Measurements from ENCODE around the gene PEX14.
A peak's percentile ranks its signal among the peaks of the same experiment; 100 is the strongest.
"Not testable (repeated sequence)": the region's sequence is repeated elsewhere in the genome, so short reads cannot be mapped to it uniquely, and the experiment has no call there.

Gene PEX14, protein sequence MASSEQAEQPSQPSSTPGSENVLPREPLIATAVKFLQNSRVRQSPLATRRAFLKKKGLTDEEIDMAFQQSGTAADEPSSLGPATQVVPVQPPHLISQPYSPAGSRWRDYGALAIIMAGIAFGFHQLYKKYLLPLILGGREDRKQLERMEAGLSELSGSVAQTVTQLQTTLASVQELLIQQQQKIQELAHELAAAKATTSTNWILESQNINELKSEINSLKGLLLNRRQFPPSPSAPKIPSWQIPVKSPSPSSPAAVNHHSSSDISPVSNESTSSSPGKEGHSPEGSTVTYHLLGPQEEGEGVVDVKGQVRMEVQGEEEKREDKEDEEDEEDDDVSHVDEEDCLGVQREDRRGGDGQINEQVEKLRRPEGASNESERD

DNA sequence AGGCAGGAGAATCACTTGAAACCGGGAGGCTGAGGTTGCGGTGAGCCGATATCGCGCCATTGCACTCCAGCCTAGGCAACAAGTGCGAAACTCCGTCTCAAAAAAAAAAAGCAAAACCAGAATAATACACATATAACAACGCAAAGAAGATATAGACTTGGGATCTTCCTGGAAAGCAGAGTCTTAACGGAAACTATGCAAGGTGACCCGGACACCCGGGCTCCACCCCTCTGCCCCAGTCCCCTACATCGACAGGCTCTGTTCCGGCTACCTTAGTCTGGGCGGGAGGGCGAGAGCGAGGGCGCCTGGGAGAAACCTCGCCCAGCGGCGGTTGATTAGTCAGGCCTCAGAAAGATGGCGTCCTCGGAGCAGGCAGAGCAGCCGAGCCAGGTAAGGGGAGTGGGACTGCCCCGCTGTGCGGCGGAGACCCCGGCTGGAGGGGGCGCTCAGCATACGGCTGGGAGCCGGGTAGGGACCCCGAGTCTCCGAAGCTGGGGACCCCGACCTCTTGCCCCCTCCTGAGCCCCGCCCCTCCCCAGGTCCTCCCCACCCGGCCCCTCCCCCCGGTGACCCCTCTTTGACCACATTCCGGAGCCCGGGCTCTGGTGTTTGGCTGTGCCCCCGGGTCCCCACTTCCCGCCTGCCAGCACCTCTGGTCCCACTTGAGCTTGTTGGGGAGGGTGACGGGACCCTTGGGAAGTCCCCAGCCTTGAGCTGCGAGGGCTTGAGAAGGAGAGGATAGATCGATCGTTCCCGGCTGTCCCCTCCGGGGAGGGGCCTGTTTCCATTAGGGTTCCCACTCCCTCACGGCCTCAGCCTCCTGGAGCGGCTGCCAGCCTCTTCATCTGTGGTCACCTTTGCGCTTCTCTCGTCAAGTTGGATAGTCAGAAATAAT, at the start of gene PEX14:
Gene PEX14 (plus strand): TSS at position 338 of the 895 bp plus-strand sequence. CDS start 17 bp downstream, at position 355.
- DNase-seq, result peak; percentile 62 to 93

DNA sequence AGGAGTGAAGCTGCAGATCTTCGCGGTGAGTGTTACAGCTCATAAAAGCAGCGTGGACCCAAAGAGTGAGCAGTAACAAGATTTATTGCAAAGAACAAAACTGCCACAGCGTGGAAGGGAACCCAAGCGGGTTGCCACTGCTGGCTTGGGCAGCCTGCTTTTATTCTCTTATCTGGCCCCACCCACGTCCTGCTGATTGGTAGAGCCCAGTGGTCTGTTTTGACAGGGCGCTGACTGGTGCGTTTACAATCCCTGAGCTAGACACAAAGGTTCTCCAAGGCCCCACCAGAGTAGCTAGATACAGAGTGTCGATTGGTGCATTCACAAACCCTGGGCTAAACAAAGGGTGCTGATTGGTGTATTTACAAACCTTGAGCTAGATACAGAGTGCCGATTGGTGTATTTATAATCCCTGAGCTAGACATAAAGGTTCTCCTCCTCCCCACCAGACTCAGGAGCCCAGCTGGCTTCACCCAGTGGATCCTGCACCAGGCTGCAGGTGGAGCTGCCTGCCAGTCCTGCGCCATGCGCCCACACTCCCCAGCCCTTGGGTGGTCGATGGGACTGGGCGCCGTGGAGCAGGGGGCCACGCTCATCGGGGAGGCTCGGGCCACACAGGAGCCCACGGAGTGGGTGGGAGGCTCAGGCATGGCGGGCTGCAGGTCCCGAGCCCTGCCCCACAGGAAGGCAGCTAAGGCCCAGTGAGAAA, 48.8 kb upstream of the PEX14 start:
- not testable (repeated sequence) for DNase-seq

DNA sequence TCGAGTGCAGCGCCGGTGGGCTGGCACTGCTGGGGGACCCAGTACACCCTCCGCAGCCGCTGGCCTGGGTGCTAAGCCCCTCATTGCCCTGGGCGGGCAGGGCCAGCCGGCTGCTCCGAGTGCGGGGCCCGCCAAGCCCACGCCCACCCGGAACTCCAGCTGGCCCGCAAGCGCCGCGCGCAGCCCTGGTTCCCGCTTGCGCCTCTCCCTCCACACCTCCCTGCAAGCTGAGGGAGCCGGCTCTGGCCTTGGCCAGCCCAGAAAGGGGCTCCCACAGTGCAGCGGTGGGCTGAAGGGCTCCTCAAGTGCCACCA, 48.3 kb upstream of the PEX14 start:
- not testable (repeated sequence) for DNase-seq

DNA sequence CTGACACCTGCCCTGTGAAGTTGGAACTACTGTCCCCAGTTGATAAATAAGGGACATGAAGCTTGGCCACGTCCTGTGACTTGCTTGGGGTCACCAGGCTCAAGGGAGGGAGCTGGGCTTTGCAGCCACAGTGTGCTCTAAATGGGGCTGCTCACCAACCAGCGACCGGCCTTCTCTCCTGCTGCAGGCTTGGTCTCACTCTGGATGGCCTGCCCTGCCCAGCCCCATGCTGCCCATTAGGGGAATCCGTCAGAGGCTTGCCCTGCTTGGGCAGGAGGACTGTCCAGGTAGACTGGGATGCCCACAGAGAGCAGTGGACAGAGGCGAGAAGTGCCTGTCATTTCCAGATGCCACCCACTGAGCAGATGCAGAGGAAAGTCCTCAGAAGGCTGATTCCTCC, 45.8 kb upstream of the PEX14 start:
- no peak for DNase-seq

DNA sequence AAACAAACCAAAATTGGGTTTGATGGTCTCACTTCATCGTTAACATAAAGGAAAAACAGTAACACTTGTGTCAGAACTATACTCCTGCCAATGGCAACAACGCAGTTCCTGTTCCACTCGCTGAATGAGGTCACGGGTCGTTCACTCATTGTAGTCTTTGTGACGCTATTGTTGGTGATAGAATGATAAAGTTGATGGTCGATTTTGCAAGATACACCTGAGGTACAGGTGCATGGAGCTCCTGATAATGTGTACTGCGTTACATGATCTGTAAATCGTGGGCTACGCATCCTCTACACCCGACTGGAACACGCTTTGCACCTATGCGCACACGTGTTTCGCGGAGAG, 44.9 kb upstream of the PEX14 start:
- DNase-seq, result no peak

DNA sequence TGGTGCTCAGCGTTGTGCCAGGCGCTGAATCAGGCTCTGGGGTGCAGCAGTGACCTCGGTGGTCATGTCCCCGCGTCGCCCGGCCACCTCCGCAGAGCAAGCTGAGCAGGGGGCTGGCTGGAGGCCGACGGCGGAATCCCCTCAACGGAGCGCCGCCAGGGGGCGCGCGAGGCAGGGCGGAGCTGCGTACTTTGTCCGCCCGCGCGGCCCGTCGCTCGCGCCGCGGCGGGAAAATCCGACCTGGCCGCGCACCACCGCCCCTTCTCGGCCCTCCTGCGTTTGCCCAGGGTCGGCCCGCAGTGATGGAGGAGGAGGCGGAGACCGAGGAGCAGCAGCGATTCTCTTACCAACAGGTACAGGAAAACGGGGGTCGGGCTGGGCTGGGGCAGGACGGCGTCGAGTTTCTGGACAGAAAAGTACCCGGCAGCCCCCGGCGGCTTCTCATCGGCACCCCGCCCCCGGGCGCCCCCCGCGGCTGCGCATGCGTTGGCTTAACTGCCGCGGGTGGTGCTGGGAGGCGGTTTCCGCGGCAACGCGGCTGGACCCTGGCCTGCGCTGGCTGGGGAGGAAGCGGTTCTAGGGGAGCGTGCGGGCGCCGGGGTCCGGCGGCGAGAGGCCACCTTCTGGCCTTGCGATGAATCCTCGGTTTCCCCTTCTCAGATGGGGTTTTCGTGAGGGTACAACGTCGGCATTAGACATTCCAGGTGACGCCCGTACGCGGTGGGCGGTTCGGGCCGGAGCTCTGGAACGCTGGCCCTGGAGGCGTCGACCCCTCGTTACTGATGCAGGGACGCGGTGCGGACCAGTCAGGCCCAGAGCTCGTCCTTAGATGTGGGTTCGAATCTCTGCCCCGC, 44.3 kb upstream of the PEX14 start, which contains the start of gene CENPS:
Gene CENPS (plus strand): TSS at position 218 of the 854 bp plus-strand sequence. CDS start 85 bp downstream, at position 303.
- peak; percentile 94 to 97 for DNase-seq

DNA sequence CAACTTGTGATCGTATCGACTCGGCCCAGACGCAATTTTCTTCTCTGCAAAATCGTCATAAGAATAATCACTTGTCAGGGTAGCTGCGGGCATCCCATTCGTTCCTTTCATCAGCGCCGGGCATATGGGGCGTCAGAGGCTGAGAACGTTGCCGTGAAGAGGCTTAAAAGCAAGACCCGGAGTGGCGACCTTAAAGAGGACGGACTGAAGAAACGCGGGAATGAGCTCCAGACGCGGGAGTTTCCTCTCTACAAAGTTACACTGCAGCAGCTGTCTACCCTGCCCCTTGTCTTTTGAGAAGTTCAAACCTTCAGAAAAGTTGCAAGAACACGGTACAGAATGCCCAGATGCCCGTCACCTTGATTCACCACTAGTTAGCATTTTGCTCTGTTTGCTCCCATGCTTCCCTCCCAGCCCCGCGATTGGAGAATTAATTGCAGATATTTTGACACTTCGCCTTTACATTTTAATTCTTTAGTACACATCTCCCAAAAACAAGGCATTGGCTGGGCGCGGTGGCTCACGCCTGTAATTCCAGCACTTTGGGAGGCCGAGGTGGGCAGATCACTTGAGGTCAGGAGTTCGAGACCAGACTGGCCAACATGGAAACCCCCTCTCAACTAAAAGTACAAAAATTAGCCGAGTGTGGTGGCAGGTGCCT, 43.5 kb upstream of the PEX14 start:
- peak in 1 of 2 experiments; percentile 20 for DNase-seq

DNA sequence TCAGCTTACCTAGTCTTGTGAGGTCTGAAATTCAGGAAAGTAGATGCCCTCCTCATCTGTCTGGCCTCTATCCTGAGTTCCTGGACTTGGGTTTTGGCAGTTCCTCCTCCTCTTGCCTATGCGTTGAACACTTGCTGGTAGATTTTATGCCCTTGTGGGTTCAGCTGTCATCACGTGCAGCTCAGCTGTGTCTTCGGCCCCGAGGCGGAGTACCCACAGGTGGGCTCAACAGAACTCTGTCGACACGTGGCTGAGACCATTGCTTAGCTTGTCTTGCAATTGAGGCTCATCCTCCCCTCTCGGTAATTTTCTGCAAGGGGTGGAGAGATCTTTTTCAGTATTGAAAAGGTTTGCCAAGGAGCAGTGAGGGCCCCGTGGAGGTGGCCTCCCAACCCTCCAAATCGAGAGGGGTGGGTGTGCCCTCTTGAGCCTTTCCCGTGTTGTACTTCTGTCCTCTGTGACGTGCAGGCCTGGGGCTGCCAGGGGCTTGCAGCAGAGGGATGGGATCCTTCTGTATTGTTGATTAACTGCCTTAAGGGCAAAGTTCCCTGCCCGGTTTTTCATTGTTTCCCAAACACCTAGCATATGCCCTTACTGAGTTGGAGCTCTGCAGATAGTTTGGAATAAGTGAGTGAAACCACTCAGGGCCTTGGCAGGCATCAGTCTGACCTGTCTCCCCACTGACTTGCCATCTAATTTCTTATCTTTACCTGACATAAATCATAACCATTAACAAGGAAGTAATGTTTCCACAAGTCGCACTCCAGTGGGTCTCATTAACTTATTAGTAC, 41.6 kb upstream of the PEX14 start:
- DNase-seq, result no peak

DNA sequence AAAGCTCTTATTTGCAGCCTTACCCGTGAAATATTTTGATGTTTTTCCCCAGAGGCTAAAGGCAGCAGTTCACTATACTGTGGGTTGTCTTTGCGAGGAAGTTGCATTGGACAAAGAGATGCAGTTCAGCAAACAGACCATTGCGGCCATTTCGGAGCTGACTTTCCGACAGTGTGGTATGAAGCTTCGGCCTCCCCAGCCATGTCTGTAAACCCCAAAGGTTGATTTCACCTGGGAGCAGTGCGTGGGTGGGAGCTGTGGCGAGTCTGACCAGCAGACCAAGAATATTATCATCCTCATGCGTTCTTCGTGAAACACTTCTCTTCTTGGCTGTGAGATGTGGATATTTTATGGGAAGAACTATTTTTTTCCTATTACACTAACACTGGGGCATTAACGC, 41.0 kb upstream of the PEX14 start:
- no peak for DNase-seq

DNA sequence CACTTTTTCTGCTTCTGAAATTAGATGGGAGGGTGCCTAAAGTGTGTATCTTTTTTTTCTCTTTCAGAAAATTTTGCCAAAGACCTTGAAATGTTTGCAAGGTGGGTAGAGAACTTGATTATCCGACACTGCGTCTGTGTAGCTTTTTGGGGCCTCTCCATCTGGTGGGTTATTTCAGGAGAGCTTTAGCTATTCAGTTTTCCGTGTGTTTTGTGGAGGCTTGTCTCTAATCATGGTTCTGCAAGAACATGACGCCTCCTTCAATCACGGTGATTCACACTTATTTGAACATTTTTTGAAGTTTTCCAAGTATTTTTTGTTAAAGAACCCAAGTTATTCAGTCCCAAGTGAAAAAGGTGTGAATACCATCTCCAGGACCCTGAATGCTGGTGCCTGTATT, 40.2 kb upstream of the PEX14 start:
- no peak for DNase-seq

DNA sequence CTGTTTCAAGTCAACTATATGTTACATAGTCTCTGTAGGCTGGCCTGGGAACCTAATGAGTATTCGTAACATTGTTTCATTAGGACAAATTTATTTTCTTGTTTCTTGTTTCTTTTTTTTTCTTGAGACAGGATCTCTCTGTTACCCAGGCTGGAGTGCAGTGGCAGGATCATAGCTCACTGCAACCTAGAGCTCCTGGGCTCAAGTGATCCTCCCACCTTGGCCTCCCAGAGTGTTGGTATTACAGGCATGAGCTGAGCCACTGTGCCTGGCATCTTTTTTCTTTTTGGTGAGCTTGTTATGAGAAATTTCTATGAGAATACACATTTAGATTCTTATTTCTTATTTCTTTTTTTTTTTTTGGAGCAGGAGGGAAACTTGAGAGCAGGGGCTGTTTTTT, 37.7 kb upstream of the PEX14 start:
- DNase-seq, result no peak

DNA sequence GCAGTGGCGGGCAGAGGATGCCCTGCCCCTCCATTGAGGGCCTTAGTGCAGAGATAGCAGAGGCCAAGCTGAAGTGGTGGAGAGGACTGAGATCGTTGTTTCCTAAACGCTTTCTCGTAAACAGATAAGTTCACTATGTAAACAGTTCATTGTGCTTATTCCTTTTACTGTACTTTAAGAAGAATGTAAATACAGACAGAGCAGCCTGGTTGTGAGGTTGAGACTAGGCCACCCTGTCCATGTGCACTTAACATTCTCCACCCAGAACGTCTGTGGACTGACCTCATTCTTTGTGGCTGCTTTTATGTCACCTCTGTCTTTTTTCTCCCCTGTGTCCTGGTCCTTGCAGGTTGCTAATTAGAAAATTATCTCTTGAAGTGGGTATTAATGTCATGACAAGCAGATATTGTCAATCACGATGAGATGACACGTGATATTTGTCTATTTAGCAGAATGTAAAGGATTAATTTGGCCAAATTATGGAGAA, 36.0 kb upstream of the PEX14 start:
- DNase-seq, result no peak

DNA sequence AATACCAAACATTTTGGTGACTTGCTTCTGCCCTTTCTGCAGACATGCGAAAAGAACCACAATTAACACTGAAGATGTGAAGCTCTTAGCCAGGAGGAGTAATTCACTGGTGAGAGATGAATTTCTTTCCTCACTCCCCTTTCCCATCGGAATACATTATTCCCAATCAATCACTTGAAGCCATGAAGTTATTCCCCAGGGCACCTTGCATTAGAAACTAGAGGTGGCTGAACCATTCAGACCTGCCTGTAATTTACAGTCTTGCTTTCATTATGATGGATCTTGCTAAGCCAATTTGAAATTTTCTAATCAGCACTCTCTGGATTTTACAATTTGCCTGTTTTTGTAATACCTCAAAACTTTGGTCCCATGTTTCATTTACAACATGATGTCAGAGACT, 34.4 kb upstream of the PEX14 start:
- DNase-seq, result no peak

DNA sequence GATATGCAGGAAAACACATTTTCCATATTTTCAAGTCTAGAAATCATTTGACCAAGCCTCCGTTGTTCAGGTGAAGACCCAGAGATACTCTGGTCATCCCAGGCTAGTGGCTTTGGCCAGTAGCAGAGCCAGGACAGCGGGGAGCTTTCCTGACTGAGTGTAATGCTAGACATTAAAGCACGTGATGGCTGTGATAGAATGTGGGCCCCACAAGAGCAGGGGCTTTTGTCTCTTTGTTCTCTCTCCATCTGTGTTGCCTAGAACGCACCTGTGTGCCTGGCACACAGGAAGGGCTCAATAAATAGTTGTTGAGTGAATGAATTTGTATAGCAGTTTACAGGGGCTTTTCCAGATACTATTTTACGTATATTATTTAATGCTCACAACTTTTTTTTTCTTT, 34.0 kb upstream of the PEX14 start:
- no peak for DNase-seq

DNA sequence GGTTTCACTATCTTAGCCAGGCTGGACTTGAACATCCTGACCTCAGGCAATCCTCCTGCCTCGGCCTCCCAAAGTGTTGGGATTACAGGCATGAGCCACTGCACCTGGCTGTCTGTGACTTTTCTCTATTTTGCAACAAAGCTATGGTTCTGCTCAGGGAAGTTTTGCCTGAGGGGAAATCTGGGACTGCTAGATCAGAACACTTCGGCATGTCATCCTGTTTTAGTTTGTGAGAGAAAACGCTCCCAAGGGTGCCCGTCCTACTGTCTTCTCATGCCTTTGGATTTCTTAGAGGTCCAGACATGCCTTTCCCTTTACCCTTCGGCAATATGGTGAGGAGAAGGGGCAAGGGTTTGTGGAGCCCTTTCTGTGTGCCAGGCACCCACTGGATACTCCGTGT, 30.5 kb upstream of the PEX14 start:
- no peak for DNase-seq

DNA sequence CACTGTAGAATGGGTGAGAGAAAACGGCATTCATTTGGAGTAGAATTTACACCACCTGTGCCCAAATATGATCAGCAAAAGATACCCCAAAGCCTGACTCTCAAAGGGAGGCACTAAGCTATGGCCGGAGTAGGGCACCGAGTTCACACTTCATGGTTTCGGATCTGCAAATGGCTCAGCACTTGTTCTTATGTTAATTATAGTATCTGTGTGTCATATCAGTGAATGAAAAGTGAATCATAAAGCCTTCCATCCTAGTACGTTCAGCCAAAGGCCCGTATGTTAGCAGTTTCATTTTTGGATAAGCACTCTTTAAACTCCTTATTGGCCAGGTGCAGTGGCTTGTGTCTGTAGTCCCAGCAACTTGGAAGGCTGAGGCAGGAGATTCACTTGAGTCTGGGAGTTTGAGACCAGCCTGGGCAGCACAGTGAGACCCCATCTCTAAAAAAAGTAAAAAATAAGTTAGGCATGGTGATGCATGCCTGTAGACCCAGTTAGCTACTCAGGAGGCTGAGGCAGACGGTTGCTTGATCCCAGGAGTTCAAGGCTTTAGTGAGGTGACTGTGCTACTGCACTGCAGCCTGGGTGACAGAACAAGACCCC, 29.9 kb upstream of the PEX14 start:
- DNase-seq, result no peak

DNA sequence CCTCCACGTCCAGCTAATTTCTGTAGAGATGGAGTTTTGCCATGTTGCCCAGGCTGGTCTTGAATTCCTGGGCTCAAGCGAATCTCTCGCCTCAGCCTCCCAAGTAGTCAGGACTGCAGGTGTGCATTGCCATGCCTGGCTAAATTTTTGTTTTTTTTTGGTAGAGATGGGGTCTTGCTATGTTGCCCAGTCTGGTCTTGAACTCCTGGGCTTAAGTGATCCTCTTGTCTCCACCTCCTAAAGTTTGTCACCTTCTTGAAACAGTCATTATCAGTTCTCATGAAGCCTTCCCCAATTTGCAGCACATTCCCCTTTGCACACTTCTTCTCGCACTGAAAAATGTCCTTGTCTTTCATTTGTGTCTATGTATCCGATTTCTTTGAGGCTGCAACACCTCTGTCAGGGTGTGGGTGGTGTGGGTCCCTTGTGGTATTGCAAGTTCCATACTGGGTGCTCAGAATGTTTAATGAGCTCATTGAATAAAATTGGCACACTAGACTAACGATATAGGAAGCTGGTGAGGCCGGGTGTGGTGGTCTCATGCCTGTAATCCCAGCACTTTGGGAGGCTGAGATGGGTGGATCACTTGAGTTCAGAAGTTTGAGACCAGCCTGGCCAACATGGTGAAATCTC, 27.8 kb upstream of the PEX14 start:
- no peak for DNase-seq

DNA sequence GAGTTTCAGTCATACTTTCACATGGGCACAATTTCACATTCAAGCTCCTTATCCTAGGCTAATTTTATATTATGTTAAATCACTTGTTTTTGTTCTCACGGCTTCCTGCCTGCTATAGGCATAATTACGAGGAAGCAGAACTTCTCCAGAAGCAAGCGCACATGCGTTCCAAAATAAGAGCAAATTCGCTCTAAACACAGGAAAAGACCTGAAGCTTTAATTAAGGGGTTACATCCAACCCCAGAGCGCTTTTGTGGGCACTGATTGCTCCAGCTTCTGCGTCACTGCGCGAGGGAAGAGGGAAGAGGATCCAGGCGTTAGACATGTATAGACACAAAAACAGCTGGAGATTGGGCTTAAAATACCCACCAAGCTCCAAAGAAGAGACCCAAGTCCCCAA, 25.0 kb upstream of the PEX14 start, which contains the start of gene CORT:
Gene CORT (plus strand): TSS at position 281 of the 400 bp plus-strand sequence. CDS start 193 bp downstream, outside the sequence.
- DNase-seq, result no peak

DNA sequence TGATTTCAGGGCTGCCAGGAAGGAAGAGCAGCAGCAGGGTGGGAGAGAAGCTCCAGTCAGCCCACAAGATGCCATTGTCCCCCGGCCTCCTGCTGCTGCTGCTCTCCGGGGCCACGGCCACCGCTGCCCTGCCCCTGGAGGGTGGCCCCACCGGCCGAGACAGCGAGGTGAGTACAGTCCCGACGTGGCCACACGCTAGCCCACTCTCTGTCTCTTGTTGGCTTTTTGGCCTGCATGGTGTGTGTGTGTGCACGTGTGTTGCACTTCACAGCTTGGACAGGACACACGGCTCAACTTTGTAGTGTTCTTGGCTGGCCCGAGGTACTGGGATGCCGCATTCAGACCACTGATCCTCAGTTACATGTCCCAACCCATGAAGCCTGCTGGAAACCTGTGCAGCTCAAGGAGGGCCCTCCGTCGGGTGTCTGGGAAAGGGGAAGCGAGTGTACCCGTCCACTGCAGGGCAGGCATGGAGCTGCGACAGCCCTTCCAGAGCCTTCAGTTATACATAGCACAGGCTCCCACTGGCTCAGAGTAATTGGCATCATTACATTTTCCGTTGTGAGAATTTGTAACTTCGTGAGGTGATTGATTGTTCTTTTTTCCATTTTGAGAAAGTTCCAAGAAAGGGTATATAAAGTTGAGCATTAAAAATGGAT, 24.5 kb upstream of the PEX14 start:
- DNase-seq, result no peak

Data from NCI-H446 (cell line).